ENCODE results near the gene TAMM41. TPM values are rescaled to one million over a fixed set of nuclear protein-coding genes. Genes with fewer than 3 reads are reported as not detected.

TAMM41 gene
- total and polyA plus RNA-seq, 10 of the 15 experiments (the other 5 are each of a cell fraction or from before 2014, with no cell fraction given), result 10.4 to 36.6 (median 18.3) TPM

DNA sequence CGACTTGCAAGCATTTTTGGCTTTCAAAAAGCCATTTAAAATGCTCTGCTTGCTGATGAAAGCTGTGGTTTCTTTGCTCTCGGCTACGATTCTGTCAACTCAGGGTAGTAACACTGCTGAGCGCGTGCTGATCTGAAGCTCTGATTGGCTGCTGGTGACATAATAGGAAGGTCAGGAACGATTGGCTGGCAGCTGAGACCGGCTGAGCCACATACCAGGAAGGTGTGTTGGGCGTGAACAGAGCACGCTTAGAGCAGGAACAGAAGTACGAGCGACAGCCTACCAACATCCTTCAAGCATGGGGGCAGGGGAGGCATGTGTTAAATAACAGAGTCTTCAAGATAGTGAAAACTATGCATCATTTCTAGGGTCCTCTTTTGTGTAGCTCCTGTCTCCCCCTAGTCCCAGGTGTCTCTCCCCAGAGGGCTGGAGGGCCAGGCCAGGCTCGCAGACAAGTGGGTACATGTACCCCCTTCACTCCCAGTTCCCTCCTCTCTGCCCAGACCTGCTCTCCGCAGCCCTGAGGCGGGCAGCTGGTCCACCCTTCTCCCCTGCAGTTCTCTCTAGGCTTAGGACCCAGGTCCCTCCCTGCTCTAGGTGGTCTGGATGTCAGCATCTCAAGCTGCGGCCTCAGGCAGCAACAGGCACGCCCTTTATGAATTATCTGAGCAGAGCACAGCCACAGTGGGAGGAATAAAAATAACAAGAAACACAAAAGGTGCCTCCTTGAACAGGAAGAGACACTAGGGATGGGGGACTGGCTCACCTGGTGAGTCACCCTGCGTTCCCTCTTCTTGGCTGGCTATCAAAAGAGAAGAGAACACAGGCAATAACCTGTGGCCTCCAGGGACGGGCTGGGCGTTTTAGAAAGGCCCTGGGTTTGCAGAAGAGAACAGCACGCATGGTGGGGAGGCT lies 76.0 kb downstream of the TAMM41 start (continued):
- TF ChIP-seq PRDM15 (CRISPR knock-in tag; IDR thresholded peaks at IDR 0.05), result no peak
- peak in 1 of 2 experiments; percentile 33; a peak in 1 of 4 replicates for TF ChIP-seq BHLHE40 (IDR thresholded peaks at IDR 0.05; ENCODE audit: borderline replicate concordance in 1 of 2, low read depth in 2 of 2, low read length in 1 of 2)
- TF ChIP-seq, protein P1, sequence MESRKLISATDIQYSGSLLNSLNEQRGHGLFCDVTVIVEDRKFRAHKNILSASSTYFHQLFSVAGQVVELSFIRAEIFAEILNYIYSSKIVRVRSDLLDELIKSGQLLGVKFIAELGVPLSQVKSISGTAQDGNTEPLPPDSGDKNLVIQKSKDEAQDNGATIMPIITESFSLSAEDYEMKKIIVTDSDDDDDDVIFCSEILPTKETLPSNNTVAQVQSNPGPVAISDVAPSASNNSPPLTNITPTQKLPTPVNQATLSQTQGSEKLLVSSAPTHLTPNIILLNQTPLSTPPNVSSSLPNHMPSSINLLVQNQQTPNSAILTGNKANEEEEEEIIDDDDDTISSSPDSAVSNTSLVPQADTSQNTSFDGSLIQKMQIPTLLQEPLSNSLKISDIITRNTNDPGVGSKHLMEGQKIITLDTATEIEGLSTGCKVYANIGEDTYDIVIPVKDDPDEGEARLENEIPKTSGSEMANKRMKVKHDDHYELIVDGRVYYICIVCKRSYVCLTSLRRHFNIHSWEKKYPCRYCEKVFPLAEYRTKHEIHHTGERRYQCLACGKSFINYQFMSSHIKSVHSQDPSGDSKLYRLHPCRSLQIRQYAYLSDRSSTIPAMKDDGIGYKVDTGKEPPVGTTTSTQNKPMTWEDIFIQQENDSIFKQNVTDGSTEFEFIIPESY (IDR thresholded peaks at IDR 0.05), result no peak
- TF ChIP-seq ASH2L (IDR thresholded peaks at IDR 0.05; ENCODE audit: borderline replicate concordance, low read depth), result no peak
- no peak for TF ChIP-seq KDM1A (IDR thresholded peaks at IDR 0.05; ENCODE audit: borderline replicate concordance)
- peak; percentile 74 for TF ChIP-seq POLR2A (IDR thresholded peaks at IDR 0.05; ENCODE audit: low read depth, low read length)
- no peak for TF ChIP-seq PAX5 (IDR thresholded peaks at IDR 0.05; ENCODE audit: borderline replicate concordance, low read depth, low read length)
- no peak for TF ChIP-seq RCOR1 (conservative IDR thresholded peaks at IDR 0.05; ENCODE audit: low read depth, low read length)
- TF ChIP-seq, protein P2, sequence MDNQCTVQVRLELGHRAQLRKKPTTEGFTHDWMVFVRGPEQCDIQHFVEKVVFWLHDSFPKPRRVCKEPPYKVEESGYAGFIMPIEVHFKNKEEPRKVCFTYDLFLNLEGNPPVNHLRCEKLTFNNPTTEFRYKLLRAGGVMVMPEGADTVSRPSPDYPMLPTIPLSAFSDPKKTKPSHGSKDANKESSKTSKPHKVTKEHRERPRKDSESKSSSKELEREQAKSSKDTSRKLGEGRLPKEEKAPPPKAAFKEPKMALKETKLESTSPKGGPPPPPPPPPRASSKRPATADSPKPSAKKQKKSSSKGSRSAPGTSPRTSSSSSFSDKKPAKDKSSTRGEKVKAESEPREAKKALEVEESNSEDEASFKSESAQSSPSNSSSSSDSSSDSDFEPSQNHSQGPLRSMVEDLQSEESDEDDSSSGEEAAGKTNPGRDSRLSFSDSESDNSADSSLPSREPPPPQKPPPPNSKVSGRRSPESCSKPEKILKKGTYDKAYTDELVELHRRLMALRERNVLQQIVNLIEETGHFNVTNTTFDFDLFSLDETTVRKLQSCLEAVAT (IDR thresholded peaks at IDR 0.05), result no peak
- TF ChIP-seq SIN3A (IDR thresholded peaks at IDR 0.05; ENCODE audit: low read depth, low read length), result 0 out of 2 replicates have a peak, but pooled peaks have one; percentile 46
- no peak for TF ChIP-seq TCF12 (IDR thresholded peaks at IDR 0.05; ENCODE audit: low read depth, low read length)
- TF ChIP-seq RFX5 (IDR thresholded peaks at IDR 0.05; ENCODE audit: low read depth, low read length), result peak; percentile 90
- no peak for TF ChIP-seq ZNF622 (IDR thresholded peaks at IDR 0.05)
- no peak for TF ChIP-seq HDAC2 (IDR thresholded peaks at IDR 0.05)
- TF ChIP-seq RAD21 (IDR thresholded peaks at IDR 0.05; ENCODE audit: insufficient read depth, low read depth, low read length), result no peak

Data from GM12878 (cell line).